SU-DHL-6 (cell line): Measurements from ENCODE around the gene CXorf66.

Source experiments
- H2AFZ ChIP-seq: fragments of 200-600 bp; sonication (generic); 2 replicates; pipeline ENCODE4 v1.6.1; 2014; ENCODE audit warnings: low read depth, mild to moderate bottlenecking, moderate library complexity, mixed read lengths, antibody characterized with exemption, low read length; ENCODE audit not compliant: severe bottlenecking
- H3F3A ChIP-seq: fragments of 200-600 bp; shearing (Covaris generic); 2 replicates; pipeline ENCODE4 v1.6.0; 2016; ENCODE audit warnings: antibody characterized with exemption, mild to moderate bottlenecking; ENCODE audit not compliant: insufficient read depth
- H3K27ac ChIP-seq: fragments of 200-600 bp; sonication (generic); 2 replicates; pipeline ENCODE4 v1.5.1; 2016; ENCODE audit warnings: low read depth, mild to moderate bottlenecking, low read length, moderate library complexity, mixed read lengths
- H3K27me3 ChIP-seq: fragments of 200-600 bp; sonication (generic), shearing (Covaris generic); 2 replicates; pipeline ENCODE4 v1.6.0; 2014; ENCODE audit warnings: mild to moderate bottlenecking, low read length
- H3K36me3 ChIP-seq: fragments of 200-600 bp; sonication (generic); 2 replicates; pipeline ENCODE4 v1.6.1; 2014; ENCODE audit warnings: mild to moderate bottlenecking, low read length, mixed read lengths
- H3K4me2 ChIP-seq: fragments of 300-600, 200-600 bp; shearing (Covaris generic), sonication (generic); 2 replicates; pipeline ENCODE4 v1.6.0; 2014; ENCODE audit warnings: low read length, low read depth, mild to moderate bottlenecking; ENCODE audit not compliant: poor library complexity, severe bottlenecking
- H3K4me3 ChIP-seq: fragments of 200-600 bp; sonication (generic); 2 replicates; pipeline ENCODE4 v1.5.1; 2014; ENCODE audit warnings: antibody characterized with exemption, low read length, mild to moderate bottlenecking, mixed read lengths; ENCODE audit not compliant: insufficient read depth, poor library complexity, severe bottlenecking
- H3K79me2 ChIP-seq: fragments of 200-600 bp; sonication (generic); 2 replicates; pipeline ENCODE4 v1.6.1; 2014; ENCODE audit warnings: mild to moderate bottlenecking, low read length, moderate library complexity; ENCODE audit not compliant: insufficient read depth
- H3K9ac ChIP-seq: fragments of 200-600 bp; sonication (generic); 2 replicates; pipeline ENCODE4 v1.7.0; 2014; ENCODE audit warnings: mild to moderate bottlenecking, low read length
- H3K9me2 ChIP-seq: fragments of 200-600 bp; sonication (generic); replicated peaks from 2 replicates; pipeline ENCODE4 v1.6.1; 2014; ENCODE audit warnings: low read length; ENCODE audit not compliant: insufficient read depth
- H3K9me3 ChIP-seq: fragments of 200-600 bp; sonication (generic); 2 replicates; pipeline ENCODE4 v1.6.1; 2014; ENCODE audit warnings: low read length, mixed read lengths; ENCODE audit not compliant: insufficient read depth
- H4K20me1 ChIP-seq: fragments of 200-600 bp; sonication (generic); 2 replicates; pipeline ENCODE4 v1.6.1; 2014; ENCODE audit warnings: low read depth, mild to moderate bottlenecking, antibody characterized with exemption, low read length, moderate library complexity, mixed read lengths
- EZH2phosphoT487 ChIP-seq: fragments of 200-600 bp; sonication (generic), shearing (Covaris generic); conservative IDR thresholded peaks from 2 replicates; pipeline ENCODE4 v1.6.1; 2018; ENCODE audit warnings: mild to moderate bottlenecking, antibody characterized with exemption, low read length, moderate library complexity, mixed read lengths
- TF ChIP-seq, protein P1 (sequence below): fragments of 200-600 bp; sonication (generic); IDR thresholded peaks from one replicate; pipeline ENCODE4 v1.5.1; 2017; ENCODE audit warnings: antibody characterized with exemption, mild to moderate bottlenecking, low read length, moderate library complexity; ENCODE audit not compliant: insufficient read depth, poor library complexity, severe bottlenecking

CXorf66 gene

DNA sequence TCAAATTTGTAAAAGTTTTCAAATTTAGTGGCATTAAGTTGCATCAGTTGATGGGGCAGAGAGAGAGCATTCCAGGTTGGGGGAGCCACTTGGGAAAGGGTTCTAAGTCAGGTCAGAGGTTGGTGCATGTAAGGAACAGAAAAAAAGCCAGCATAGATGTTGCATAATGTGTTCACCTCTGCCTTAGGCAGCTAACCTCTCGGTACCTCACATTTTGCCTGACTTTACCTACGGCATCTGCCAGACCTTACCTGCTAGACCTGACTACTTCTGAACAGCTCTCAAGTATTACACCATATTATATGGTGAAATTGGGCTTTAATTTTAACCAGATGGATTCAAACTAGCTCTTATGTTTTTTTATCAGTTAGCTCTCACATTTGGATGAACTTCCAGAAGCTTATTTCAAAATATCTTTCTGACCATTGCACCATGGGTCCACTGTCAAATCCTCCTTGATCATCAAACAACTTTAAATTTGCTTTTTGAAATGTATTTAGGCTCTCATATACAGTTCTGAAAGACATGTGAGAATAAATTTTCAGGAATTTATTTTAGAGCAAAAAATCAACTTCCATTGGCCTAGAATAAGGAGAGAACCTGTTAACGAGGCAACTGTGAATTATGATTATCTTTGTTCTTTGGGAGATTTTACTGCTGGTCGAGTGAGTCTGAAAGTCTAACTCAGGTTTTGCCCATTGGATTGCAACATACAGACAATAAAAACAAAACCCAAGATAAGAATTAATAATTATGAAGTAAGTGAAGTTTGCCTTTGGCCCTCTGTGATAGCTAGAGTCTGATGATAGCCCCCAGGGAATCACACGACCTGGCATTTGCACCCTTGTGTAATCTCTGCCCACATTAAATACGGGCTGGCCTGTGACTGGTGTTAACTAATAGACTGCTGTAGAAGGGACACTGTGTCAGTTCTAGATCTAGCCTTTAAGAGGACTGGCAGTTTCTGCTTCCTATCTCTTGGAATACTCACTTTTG lies 7.6 kb upstream of the CXorf66 start:
- H3K4me3 ChIP-seq: no peak overlapping the region
- H3K79me2 ChIP-seq: no peaks in the 10 kb centered on the region
- TF ChIP-seq, protein P1, sequence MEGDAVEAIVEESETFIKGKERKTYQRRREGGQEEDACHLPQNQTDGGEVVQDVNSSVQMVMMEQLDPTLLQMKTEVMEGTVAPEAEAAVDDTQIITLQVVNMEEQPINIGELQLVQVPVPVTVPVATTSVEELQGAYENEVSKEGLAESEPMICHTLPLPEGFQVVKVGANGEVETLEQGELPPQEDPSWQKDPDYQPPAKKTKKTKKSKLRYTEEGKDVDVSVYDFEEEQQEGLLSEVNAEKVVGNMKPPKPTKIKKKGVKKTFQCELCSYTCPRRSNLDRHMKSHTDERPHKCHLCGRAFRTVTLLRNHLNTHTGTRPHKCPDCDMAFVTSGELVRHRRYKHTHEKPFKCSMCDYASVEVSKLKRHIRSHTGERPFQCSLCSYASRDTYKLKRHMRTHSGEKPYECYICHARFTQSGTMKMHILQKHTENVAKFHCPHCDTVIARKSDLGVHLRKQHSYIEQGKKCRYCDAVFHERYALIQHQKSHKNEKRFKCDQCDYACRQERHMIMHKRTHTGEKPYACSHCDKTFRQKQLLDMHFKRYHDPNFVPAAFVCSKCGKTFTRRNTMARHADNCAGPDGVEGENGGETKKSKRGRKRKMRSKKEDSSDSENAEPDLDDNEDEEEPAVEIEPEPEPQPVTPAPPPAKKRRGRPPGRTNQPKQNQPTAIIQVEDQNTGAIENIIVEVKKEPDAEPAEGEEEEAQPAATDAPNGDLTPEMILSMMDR: no peak
- no peak for TF ChIP-seq EZH2phosphoT487
- no peaks in the 10 kb centered on the region for H3K9me2 ChIP-seq
- H3F3A ChIP-seq: no peaks in the 10 kb centered on the region
- no peak overlapping the region for H3K9ac ChIP-seq
- no peak overlapping the region for H3K4me2 ChIP-seq
- H2AFZ ChIP-seq: no peak overlapping the region
- no peaks in the 10 kb centered on the region for H3K36me3 ChIP-seq
- H3K27me3 ChIP-seq: no peaks in the 10 kb centered on the region
- no peaks in the 10 kb centered on the region for H3K9me3 ChIP-seq
- H4K20me1 ChIP-seq: no peaks in the 10 kb centered on the region
- H3K27ac ChIP-seq: no peak overlapping the region

DNA sequence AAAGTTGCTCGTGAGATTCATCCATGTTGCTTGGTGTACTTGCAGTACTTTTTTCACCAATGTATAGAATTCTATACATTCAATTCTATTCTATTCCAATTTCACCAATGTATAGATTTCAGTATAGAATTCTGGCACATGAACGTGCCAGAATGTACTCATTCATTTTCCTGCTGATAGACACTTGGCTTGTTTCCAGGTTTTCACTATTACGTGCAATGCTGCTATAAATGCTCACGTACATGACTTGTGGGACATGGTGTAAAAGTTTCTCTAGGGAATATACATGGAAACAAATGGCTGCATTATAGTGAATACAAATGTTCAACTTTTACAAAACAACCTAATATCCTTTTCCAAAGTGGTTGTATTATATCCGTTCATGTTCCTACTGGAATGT lies 6.8 kb upstream of the CXorf66 start:
- no peaks in the 10 kb centered on the region for H3K27me3 ChIP-seq
- no peak overlapping the region for H3K9ac ChIP-seq
- H3K36me3 ChIP-seq: no peaks in the 10 kb centered on the region
- no peak overlapping the region for H2AFZ ChIP-seq
- no peaks in the 10 kb centered on the region for H3K9me3 ChIP-seq
- TF ChIP-seq, protein P1: no peak
- TF ChIP-seq EZH2phosphoT487: no peak
- no peak overlapping the region for H3K4me2 ChIP-seq
- no peaks in the 10 kb centered on the region for H3F3A ChIP-seq
- H3K4me3 ChIP-seq: no peak overlapping the region
- no peaks in the 10 kb centered on the region for H3K79me2 ChIP-seq
- no peak overlapping the region for H3K27ac ChIP-seq
- no peaks in the 10 kb centered on the region for H4K20me1 ChIP-seq
- no peaks in the 10 kb centered on the region for H3K9me2 ChIP-seq

DNA sequence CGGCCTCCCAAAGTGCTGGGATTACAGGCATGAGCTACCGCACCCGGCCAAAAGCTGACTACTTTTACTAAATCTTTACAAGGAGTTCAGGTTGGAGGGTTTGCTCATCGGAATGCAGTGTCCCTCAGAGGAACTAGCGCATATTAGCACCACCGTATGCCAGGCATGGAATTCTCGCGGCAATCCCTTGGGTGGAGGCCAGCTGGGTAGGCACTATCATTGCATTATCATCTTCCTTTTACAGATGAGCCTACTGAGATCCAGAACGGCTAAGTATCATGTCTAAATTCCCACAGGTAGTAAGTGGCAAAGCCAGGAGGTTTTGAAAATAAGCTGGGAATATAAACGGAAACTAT lies 6.1 kb upstream of the CXorf66 start:
- Histone ChIP-seq H2AFZ (no peak overlapping the region), H3K79me2 (no peaks in the 10 kb centered on the region), H3K27ac (no peak overlapping the region), H3K9ac (no peak overlapping the region), H3K4me2 (no peak overlapping the region), H3K27me3 (no peaks in the 10 kb centered on the region), H3K36me3 (no peaks in the 10 kb centered on the region), H4K20me1 (no peaks in the 10 kb centered on the region), H3K9me2 (no peaks in the 10 kb centered on the region), H3F3A (no peaks in the 10 kb centered on the region), H3K4me3 (no peak overlapping the region), H3K9me3 (no peaks in the 10 kb centered on the region)
- no peak for TF ChIP-seq EZH2phosphoT487
- TF ChIP-seq, protein P1: no peak
